SK-N-SH treated with all-trans-retinoic acid at 6 μM for 48 hours (cell line): ENCODE data around the gene OR51D1.

Source experiments
- ARNTL ChIP-seq: fragments of 450-650 bp; formaldehyde crosslinking; IDR thresholded peaks from 2 replicates; pipeline ENCODE4 v1.5.0; 2020; ENCODE audit warnings: low read depth, mild to moderate bottlenecking, moderate library complexity, borderline replicate concordance
- BACH2 ChIP-seq: fragments of 250-450 bp; sonication (Bioruptor Pico); IDR thresholded peaks from 2 replicates; pipeline ENCODE4 v1.9.0; 2021; ENCODE audit warnings: mild to moderate bottlenecking, borderline replicate concordance
- CREB5 ChIP-seq: fragments of 250-450 bp; sonication (Bioruptor Pico); IDR thresholded peaks from 2 replicates; pipeline ENCODE4 v1.5.1; 2020; ENCODE audit warnings: low read depth, mild to moderate bottlenecking, moderate library complexity
- ESRRG ChIP-seq: fragments of 250-450 bp; sonication (Bioruptor Pico); IDR thresholded peaks from 2 replicates; pipeline ENCODE4 v1.6.1; 2021; ENCODE audit warnings: mild to moderate bottlenecking
- PATZ1 ChIP-seq: fragments of 250-450 bp; sonication (Bioruptor Pico); IDR thresholded peaks from 2 replicates; pipeline ENCODE4 v1.8.0; 2020; ENCODE audit warnings: mild to moderate bottlenecking, moderate library complexity, borderline replicate concordance
- ZFP3 ChIP-seq: fragments of 250-450 bp; sonication (Bioruptor Pico); IDR thresholded peaks from 2 replicates; pipeline ENCODE4 v1.5.0; 2020; ENCODE audit warnings: mild to moderate bottlenecking, moderate library complexity
- ZFP30 ChIP-seq: fragments of 450-650 bp; formaldehyde crosslinking; IDR thresholded peaks from 2 replicates; pipeline ENCODE4 v1.5.0; 2022; ENCODE audit warnings: mild to moderate bottlenecking, moderate library complexity
- ZNF8 ChIP-seq: fragments of 450-650 bp; formaldehyde crosslinking; IDR thresholded peaks from 2 replicates; pipeline ENCODE4 v1.5.0; 2020; ENCODE audit warnings: mild to moderate bottlenecking, moderate library complexity

DNA sequence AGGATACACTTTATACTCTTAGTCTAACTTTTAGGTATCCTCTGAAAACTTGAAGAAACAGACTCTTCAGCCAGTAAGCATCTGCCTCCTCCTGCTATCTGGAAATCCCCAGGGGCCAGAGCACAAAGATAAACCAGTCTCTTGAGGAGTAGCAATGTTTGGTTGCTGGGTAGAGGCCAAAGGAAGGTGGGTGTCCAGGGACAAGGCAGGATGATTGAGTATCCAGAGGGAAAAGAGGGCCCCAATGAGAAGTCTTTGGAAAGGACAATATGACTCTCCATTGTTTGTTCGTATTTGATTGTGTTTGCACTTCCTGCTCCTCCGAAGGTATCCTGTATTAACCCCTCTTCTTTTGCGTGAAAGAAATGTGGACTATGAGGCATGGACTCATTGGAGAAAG, 48.3 kb upstream of the OR51D1 start:
- no peak for TF ChIP-seq ZFP30
- TF ChIP-seq CREB5 (CRISPR knock-in tag), result no peak
- TF ChIP-seq ARNTL, result no peak
- TF ChIP-seq ZFP3 (CRISPR knock-in tag), result no peak
- TF ChIP-seq PATZ1 (CRISPR knock-in tag), result no peak
- no peak for TF ChIP-seq ZNF8 (CRISPR knock-in tag)
- no peak for TF ChIP-seq BACH2 (CRISPR knock-in tag)
- no peak for TF ChIP-seq ESRRG (CRISPR knock-in tag)
